ENCODE results near the gene HDGFL3. TPM values are rescaled to one million over a fixed set of nuclear protein-coding genes. Genes with fewer than 3 reads are reported as not detected.
A peak's percentile ranks its signal among the peaks of the same experiment; 100 is the strongest.

The HDGFL3 gene
- total RNA-seq, 1 donor from 2014 or later: 1.4 TPM

DNA sequence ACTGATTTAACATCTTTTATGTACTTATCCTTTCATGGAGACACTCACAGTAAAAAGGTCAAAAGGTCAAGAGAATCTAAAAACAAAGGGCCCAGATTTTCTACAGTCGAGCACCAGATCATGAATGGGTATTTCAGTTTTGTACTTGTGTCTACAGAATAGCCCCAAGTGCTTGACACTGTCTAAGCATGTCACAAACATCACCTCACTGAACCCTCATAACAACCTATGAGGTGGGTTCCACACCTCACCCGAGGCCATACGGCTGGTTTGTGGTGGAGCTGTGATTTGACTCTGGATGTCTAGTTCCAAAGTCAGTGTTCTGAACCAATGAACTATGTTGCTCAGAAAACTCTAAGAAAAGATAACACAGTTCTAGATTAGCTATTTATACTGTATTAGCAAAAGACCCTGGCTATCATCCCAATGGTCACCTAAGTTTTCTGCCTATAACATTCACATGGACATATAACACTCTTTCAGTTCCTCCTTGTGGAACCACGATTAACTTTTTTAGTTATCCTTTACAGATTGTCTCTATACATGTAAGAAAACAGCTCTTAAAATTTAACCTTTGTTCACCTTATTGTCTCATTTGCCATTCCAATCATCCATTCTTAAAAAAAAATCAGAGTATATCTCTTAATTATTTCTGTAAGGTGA is 74.6 kb downstream of the HDGFL3 start:
- ATAC-seq (no peak), DNase-seq (ENCODE audit: low spot score) (no peak)

- no peak for DNase-seq (ENCODE audit: low spot score)
These were observed 77.8 kb downstream of the HDGFL3 start for GRCh38 chr15:83129791-83130190.

GRCh38 chr15:83127547-83128150 is 80.0 kb downstream of the HDGFL3 start:
- ATAC-seq: no peak
- DNase-seq (ENCODE audit: low spot score): no peak

More at GRCh38 chr15:83129791-83130190, 77.8 kb downstream of the HDGFL3 start:
- no peak for ATAC-seq

DNA sequence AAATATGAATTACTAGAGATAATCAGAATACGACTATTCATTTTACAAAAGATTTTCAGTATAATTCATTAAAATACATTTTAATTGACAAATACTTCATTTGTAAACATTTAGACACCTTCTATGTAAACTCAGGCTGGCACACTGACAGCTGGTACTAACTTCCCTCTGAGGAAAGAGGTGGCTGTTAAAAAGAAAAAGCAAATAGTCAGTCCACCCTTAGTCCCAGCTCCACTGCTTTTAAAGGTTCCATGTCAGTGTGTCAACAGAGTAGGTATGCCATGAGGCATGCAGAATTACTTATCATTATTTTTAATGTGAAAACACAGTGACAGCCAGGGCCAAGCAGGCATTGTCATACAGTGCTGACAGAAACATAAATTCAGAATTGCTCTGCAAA is 84.1 kb downstream of the HDGFL3 start:
- DNase-seq (ENCODE audit: low spot score): no peak
- ATAC-seq: no peak

DNA sequence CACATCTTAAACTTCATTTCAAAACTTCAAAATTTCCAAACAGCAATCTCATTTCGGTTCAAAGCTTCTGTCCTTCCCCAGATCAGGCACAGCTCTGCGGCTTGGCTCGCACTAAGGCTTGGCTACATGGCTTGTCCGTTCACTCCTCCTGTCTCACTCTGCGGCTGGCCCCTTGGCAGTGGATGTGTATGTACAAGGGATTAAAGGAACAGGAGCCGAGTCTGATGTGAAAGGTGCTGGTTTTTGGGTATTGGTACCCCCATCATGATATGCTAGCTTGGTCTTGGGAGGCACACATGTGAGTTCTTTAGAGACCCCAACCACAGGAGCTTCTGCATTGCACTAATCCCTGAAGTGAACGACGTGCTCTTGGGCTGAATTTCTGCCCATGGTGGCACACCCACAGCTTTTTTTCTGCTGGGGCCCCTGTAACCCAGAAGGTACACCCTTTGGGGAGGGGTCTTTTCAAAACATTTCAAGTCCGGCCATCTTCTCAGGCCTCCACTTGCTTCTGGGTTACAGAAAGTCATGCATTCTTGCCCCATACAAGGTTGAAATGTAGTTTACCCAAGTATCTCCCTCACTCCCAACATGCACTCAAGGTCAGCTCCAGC is 87.5 kb downstream of the HDGFL3 start:
- DNase-seq (ENCODE audit: low spot score) (no peak), ATAC-seq (no peak)

DNA sequence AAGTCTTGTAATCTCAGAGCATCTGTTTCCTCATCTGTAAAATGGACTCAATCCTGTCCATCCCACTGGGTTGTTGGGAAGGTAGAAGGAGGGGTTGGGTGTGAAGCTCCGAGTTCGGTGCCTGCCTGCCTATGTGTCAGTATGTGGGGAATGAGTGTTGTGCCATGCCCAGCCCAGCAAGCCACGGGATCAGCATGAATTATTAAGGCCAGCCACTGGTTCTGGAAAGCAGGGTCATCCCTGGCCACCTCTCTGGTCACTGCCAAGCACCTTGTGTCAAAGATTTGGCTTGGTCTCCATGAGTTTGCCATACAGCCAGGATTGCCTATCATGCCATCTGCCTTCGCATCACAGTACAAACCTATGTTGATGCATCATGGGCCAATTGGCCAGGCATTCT is 88.7 kb downstream of the HDGFL3 start:
- ATAC-seq (no peak), DNase-seq (ENCODE audit: low spot score) (no peak)

GRCh38 chr15:83118291-83118827 is 89.3 kb downstream of the HDGFL3 start:
- no peak for DNase-seq (ENCODE audit: low spot score)
- ATAC-seq: no peak

DNA sequence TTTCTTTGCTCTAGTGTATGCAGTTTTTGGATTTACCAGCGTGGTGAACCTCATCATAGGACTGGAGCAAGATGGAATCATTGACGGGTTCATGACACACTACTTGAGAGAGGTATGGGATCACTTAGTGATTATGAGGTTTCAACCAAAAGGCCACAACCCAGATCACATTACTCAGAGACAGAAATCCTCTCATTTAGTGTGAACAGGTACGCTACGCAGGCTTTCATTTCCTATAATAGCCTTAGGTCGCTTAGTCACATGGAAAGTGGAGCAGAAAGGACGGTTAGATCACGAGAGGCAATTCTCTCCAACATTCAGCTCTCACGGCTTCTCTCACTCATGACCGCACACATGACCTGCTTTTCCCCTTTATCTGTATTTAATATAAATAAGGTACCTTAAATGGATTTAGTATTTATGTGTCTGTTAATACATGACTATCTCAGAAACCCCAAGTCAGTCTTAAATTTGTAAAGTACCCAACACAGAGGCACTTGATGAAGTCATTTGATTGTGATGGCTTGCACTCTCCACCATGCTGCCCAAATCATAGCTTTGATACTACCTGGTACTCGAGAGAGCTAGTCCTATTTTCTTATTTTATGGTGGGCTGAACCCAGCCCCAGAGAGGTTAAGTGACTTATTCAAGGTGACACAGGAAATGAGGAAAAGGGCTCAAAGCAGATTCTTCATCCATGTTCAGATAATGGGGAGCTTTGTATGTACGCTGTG is 91.6 kb downstream of the HDGFL3 start:
- no peak for DNase-seq (ENCODE audit: low spot score)
- ATAC-seq: no peak

DNA sequence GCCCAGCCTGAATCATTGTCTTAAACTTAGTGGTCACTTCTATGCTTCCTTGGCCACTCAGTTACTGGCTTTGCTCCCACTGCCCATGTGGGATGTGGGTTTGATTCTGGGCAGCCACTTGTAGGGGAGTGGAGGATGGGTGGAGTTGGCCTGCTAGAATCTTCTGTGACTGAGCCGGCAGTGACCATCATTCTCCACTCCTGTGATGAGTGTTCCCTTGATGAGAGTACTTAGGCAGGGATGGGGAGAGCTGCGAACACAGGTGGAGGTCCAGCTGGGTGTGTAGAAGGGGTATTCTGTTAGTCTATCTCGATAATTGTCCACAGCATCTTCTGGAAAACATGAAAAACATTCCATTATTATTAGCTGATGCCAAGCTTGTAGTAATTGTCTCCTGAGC is 92.2 kb downstream of the HDGFL3 start:
- DNase-seq (ENCODE audit: low spot score) (no peak), ATAC-seq (no peak)

- DNase-seq (ENCODE audit: low spot score) (no peak), ATAC-seq (no peak)
These were observed 92.8 kb downstream of the HDGFL3 start for GRCh38 chr15:83114856-83115255.

GRCh38 chr15:83113881-83114674 is 93.5 kb downstream of the HDGFL3 start:
- DNase-seq (ENCODE audit: low spot score): no peak
- ATAC-seq: no peak

- no peak for DNase-seq (ENCODE audit: low spot score)
- peak; percentile 11 for ATAC-seq
These were observed 94.7 kb downstream of the HDGFL3 start for GRCh38 chr15:83112956-83113299.

DNA sequence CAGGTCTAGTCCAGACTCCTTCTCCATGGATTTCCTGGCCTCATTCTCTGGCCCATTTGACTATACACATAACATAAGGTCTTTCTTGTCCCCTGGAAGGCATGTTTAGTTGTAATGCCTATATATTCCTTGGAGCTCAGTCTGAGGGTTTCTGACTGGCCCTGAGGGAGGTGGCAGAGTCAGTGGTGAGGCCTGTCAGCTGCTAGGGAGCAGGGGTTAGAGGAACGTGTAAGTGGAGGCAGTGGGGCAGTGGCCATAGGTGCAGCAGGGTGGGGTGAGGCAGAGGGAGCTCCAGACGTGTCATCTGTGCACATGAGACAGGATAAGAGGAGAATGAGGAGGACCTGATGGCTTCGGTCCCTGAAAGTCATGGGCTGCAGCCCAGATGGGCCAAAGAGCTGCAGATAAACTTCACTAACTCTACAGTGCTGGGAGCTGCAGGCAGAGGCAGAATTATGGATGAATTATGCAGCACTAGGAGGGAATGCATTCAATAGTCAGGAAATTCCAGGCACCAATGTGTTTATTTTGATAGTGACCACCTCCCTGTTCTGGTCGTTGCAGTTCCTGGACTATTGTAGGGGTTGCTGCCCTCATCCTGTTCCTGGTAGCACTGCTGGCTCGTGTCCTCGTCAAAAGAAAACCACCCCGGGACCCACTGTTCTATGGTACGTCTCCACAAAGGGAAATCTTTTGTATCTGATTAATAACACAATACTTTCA is 95.2 kb downstream of the HDGFL3 start:
- peak; percentile 29 for ATAC-seq
- DNase-seq (ENCODE audit: low spot score): no peak

GRCh38 chr15:83111149-83111548 is 96.5 kb downstream of the HDGFL3 start:
- DNase-seq (ENCODE audit: low spot score) (no peak), ATAC-seq (no peak)

- no peak for DNase-seq (ENCODE audit: low spot score)
- no peak for ATAC-seq
These were observed 97.2 kb downstream of the HDGFL3 start for GRCh38 chr15:83110381-83110780.

DNA sequence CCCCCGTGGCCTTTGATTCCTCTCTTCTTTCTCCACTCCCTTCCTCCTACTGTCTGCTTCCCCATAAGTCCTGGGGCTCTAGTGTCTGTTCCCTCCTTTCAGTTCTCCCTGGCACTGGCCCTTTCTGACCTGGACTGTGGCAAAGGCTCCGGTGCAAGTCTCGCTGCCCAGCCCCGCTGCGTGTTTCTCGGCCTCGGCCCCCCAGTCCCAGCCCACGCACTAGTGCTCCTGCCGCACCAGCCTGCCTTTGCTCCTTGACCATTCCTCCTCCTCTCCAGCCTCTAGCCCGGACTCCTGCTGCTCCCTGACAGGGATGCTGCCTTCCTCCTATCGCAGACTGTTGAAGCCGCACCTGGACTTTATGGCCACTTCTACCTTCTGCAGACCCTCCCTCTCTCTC is 98.1 kb downstream of the HDGFL3 start:
- ATAC-seq: no peak

GRCh38 chr15:83108266-83109219 is 99.1 kb downstream of the HDGFL3 start:
- peak; percentile 62 for ATAC-seq
- DNase-seq (ENCODE audit: low spot score): peak; percentile 52

More for the DNA sequence above, 98.1 kb downstream of the HDGFL3 start:
- DNase-seq (ENCODE audit: low spot score): no peak

- DNase-seq (ENCODE audit: low spot score): peak; percentile 48
- ATAC-seq: no peak
These were observed 99.8 kb downstream of the HDGFL3 start for GRCh38 chr15:83107841-83108181.

Measured in left lobe of liver (tissue), 2 donors.